HepG2 (cell line): ENCODE results near the gene NCOA5. TPM values are rescaled to one million over a fixed set of nuclear protein-coding genes. Genes with fewer than 3 reads are reported as not detected.
A peak's percentile ranks its signal among the peaks of the same experiment; 100 is the strongest.

ENCODE experiments used
- BCL3 ChIP-seq: sonication (generic); formaldehyde crosslinking; IDR thresholded peaks from 2 replicates; pipeline ENCODE4 v1.5.1; 2020; ENCODE audit warnings: mild to moderate bottlenecking, missing genetic modification reagents, moderate library complexity
- CBFB ChIP-seq: sonication (generic); formaldehyde crosslinking; IDR thresholded peaks from 2 replicates; pipeline ENCODE4 v1.4.0; 2020; ENCODE audit warnings: missing genetic modification reagents
- FOXA3 ChIP-seq: IDR thresholded peaks from 2 replicates; pipeline ENCODE4 v1.6.1; 2016; ENCODE audit warnings: missing genetic modification reagents, missing compliant biosample characterization
- HMGXB3 ChIP-seq: sonication (generic); formaldehyde crosslinking; IDR thresholded peaks from 2 replicates; pipeline ENCODE4 v1.4.0; 2020; ENCODE audit warnings: missing genetic modification reagents, borderline replicate concordance
- MED8 ChIP-seq: sonication (generic); formaldehyde crosslinking; IDR thresholded peaks from 2 replicates; pipeline ENCODE4 v1.8.1; 2023; ENCODE audit warnings: mild to moderate bottlenecking, missing genetic modification reagents; ENCODE audit not compliant: insufficient replicate concordance
- MXD3 ChIP-seq: IDR thresholded peaks from 2 replicates; pipeline ENCODE4 v1.6.1; 2016; ENCODE audit warnings: mild to moderate bottlenecking, missing biosample characterization, missing genetic modification reagents
- NR2F6 ChIP-seq, 2 experiments: IDR thresholded peaks; 2 replicates each; pipeline ENCODE4 v1.6.1; 2016; ENCODE audit warnings: antibody characterized with exemption in 1 of 2, mild to moderate bottlenecking in 1 of 2
- TCF12 ChIP-seq, 2 experiments: fragments of 450-650 bp in 1 of 2; sonication (generic) in 1 of 2; formaldehyde crosslinking in 1 of 2; IDR thresholded peaks; 2 replicates each; pipeline versions ENCODE4 v1.6.1 to v1.8.0; 2017 to 2022; ENCODE audit warnings: antibody characterized with exemption in 1 of 2, mild to moderate bottlenecking in 1 of 2, missing genetic modification reagents in 1 of 2, moderate library complexity in 1 of 2
- ZMYM4 ChIP-seq: sonication (generic); formaldehyde crosslinking; IDR thresholded peaks from 2 replicates; pipeline ENCODE4 v1.8.1; 2023; ENCODE audit warnings: mild to moderate bottlenecking, missing genetic modification reagents
- ZNF251 ChIP-seq: sonication (generic); formaldehyde crosslinking; IDR thresholded peaks from 2 replicates; pipeline ENCODE4 v1.9.0; 2021; ENCODE audit warnings: mild to moderate bottlenecking, missing genetic modification reagents
- polyA plus RNA-seq, 8 experiments: library from polyadenylated mRNA; depleted of rRNA in 3 of 8; stranded (reverse) in 7 of 8; unstranded in 1 of 8; fragments of >200 nt; fragmentation: Illumina TruSeq in 4 of 8; extraction: Trizol in 4 of 8; gene quantifications; 2 replicates each; pipeline versions ENCODE4 v1.2.1 to v1.2.3, GENCODE V29; 2011 to 2016; ENCODE audit warnings: low read depth in 4 of 8, missing spikeins in 1 of 8, mixed read lengths in 1 of 8; ENCODE audit not compliant: insufficient read depth in 1 of 8
- total RNA-seq, 5 experiments: library from RNA; depleted of rRNA; stranded (reverse); fragments of >200 nt; fragmentation: Illumina TruSeq; extraction: Trizol; gene quantifications; 2 replicates each; pipeline ENCODE4 v1.2.3, GENCODE V29; 2016; ENCODE audit warnings: low read depth in 1 of 5
- TF ChIP-seq, protein P1 (sequence below): sonication (generic); formaldehyde crosslinking; IDR thresholded peaks from 2 replicates; pipeline ENCODE4 v1.5.0; 2020; ENCODE audit warnings: mild to moderate bottlenecking, missing genetic modification reagents

Gene NCOA5
- total and polyA plus RNA-seq, 2 of the 13 experiments (the other 11 are each of a cell fraction or from before 2014, with no cell fraction given), result 16.5 to 28.4 TPM

- TF ChIP-seq ZNF251 (CRISPR knock-in tag) (no peak), ZMYM4 (CRISPR knock-in tag) (peak; percentile 31; the same call in 1 of the 2 replicates), BCL3 (CRISPR knock-in tag) (peak; percentile 90), CBFB (peak; percentile 85), HMGXB3 (CRISPR knock-in tag) (peak; percentile 21; the same call in 1 of the 2 replicates), MXD3 (CRISPR knock-in tag) (peak; percentile 75; the same call in 1 of the 2 replicates), TCF12 (IDR thresholded peaks at IDR 0.05) (no peak), TCF12 (CRISPR knock-in tag; IDR thresholded peaks at IDR 0.05) (no peak), NR2F6 (IDR thresholded peaks at IDR 0.05) (no peak), NR2F6 (CRISPR knock-in tag; IDR thresholded peaks at IDR 0.05) (no peak), MED8 (no peak), FOXA3 (CRISPR knock-in tag) (no peak)
- TF ChIP-seq, protein P1, sequence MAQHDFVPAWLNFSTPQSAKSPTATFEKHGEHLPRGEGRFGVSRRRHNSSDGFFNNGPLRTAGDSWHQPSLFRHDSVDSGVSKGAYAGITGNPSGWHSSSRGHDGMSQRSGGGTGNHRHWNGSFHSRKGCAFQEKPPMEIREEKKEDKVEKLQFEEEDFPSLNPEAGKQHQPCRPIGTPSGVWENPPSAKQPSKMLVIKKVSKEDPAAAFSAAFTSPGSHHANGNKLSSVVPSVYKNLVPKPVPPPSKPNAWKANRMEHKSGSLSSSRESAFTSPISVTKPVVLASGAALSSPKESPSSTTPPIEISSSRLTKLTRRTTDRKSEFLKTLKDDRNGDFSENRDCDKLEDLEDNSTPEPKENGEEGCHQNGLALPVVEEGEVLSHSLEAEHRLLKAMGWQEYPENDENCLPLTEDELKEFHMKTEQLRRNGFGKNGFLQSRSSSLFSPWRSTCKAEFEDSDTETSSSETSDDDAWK (CRISPR knock-in tag), result no peak
Measured at GRCh38 chr20:46013829-46014516, 75.8 kb downstream of the NCOA5 start (continued).
